Thoracic aorta (tissue), 2 donors: ENCODE data around the gene SRSF4. TPM values are rescaled to one million over a fixed set of nuclear protein-coding genes. Genes with fewer than 3 reads are reported as not detected.

Source experiments
- ATAC-seq: fragments of 150-250 bp; one replicate; pipeline ENCODE4 v1.8.0; 2017; ENCODE audit warnings: low read depth; ENCODE audit not compliant: insufficient number of reproducible peaks, low FRiP score
- DNase-seq: peaks from one replicate; pipeline ENCODE4 v3.0.0-alpha.2; 2020; ENCODE audit warnings: low spot score
- H3K27ac ChIP-seq, 2 donors: fragments of 200-600 bp; sonication (generic); 1 replicate in 1 of 2; 2 replicates in 1 of 2; pipeline ENCODE4 v1.5.1; 2016; ENCODE audit warnings: mild to moderate bottlenecking in 2 of 2, moderate library complexity in 2 of 2
- H3K27me3 ChIP-seq: fragments of 200-600 bp; sonication (generic); replicated peaks from 2 replicates; pipeline ENCODE4 v1.6.0; 2016; ENCODE audit warnings: mild to moderate bottlenecking; ENCODE audit not compliant: insufficient read depth
- H3K36me3 ChIP-seq: fragments of 200-600 bp; sonication (generic); one replicate; pipeline ENCODE4 v1.5.1; 2016
- H3K4me1 ChIP-seq, 2 donors: fragments of 200-600 bp; sonication (generic); 1 replicate in 1 of 2; 2 replicates in 1 of 2; pipeline versions ENCODE4 v1.5.1 to v1.6.0; 2016; ENCODE audit warnings: low read depth in 2 of 2, mild to moderate bottlenecking in 1 of 2; ENCODE audit not compliant: control insufficient read depth in 1 of 2
- H3K4me3 ChIP-seq: fragments of 200-600 bp; sonication (generic); 2 replicates; pipeline ENCODE4 v1.5.1; 2016; ENCODE audit warnings: mild to moderate bottlenecking
- H3K9me3 ChIP-seq: fragments of 200-600 bp; sonication (generic); 2 replicates; pipeline ENCODE4 v1.5.1; 2016
- total RNA-seq, 2 donors: library from RNA; depleted of rRNA; stranded (reverse); fragments of >200 nt; gene quantifications; one replicate each; pipeline versions ENCODE4 v1.1.0 to v1.2.3, GENCODE V29; 2016
- TF ChIP-seq, protein P1 (sequence below): fragments of 200-600 bp; sonication (generic); IDR thresholded peaks from one replicate; pipeline ENCODE4 v1.5.1; 2019; ENCODE audit warnings: antibody characterized with exemption

SRSF4 gene
- total RNA-seq, 2 donors from 2014 or later: 52.5 to 96.4 TPM

GRCh38 chr1:29105822-29106221 is 75.9 kb downstream of the SRSF4 start:
- TF ChIP-seq, protein P1, sequence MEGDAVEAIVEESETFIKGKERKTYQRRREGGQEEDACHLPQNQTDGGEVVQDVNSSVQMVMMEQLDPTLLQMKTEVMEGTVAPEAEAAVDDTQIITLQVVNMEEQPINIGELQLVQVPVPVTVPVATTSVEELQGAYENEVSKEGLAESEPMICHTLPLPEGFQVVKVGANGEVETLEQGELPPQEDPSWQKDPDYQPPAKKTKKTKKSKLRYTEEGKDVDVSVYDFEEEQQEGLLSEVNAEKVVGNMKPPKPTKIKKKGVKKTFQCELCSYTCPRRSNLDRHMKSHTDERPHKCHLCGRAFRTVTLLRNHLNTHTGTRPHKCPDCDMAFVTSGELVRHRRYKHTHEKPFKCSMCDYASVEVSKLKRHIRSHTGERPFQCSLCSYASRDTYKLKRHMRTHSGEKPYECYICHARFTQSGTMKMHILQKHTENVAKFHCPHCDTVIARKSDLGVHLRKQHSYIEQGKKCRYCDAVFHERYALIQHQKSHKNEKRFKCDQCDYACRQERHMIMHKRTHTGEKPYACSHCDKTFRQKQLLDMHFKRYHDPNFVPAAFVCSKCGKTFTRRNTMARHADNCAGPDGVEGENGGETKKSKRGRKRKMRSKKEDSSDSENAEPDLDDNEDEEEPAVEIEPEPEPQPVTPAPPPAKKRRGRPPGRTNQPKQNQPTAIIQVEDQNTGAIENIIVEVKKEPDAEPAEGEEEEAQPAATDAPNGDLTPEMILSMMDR: no peak
- Histone ChIP-seq H3K27me3 (no peaks in the 10 kb centered on the region), H3K4me3 (no peak overlapping the region), H3K27ac (no peak overlapping the region), H3K4me1 (no peaks in the 10 kb centered on the region), H3K9me3 (no peaks in the 10 kb centered on the region), H3K36me3 (peaks cover 5% of the 10 kb centered on the region)
- ATAC-seq (no peak), DNase-seq (no peak)

DNA sequence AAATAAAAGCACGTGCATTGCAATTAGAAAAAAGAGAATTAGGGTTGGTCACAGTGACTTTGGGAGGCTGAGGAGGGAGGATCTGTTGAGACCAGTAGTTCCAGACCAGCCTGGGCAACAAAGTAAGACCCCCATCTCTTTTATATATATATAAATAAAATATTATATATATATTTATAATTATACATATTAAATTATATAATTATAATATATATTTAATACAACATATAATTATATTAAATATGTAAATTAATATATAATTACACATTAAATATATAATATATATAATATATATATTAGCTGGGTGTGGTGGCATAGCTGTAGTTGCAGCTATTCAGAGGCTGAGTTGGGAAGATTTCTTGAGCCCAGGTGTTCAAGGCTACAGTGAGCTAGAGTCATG is 81.2 kb downstream of the SRSF4 start:
- no peak for ATAC-seq
- Histone ChIP-seq H3K27ac (no peak overlapping the region), H3K27me3 (no peaks in the 10 kb centered on the region), H3K36me3 (peaks cover 5% of the 10 kb centered on the region), H3K4me1 (no peaks in the 10 kb centered on the region), H3K4me3 (no peak overlapping the region), H3K9me3 (no peaks in the 10 kb centered on the region)
- DNase-seq: no peak
- TF ChIP-seq, protein P1: no peak

- Histone ChIP-seq H3K36me3 (peaks cover 5% of the 10 kb centered on the region), H3K4me1 (no peaks in the 10 kb centered on the region), H3K27ac (no peak overlapping the region), H3K27me3 (no peaks in the 10 kb centered on the region), H3K4me3 (no peak overlapping the region), H3K9me3 (no peaks in the 10 kb centered on the region)
- DNase-seq (no peak), ATAC-seq (no peak)
- TF ChIP-seq, protein P1: no peak
Observed at GRCh38 chr1:29099286-29099685, 82.4 kb downstream of the SRSF4 start.

Other genes starting within 250 kb of the SRSF4 start
- 10 to 100 TPM; 20.8 to 31.4 TPM for gene TMEM200B, start 58.0 kb downstream of the SRSF4 start, total RNA-seq
- 10 to 100 TPM in 1 of 2 donors, 1 to 10 TPM in 1; 9.2 to 32.0 TPM for gene MECR, start 49.0 kb upstream of the SRSF4 start, total RNA-seq
- gene PTPRU, start 54.6 kb upstream of the SRSF4 start, total RNA-seq: 10 to 100 TPM; 28.7 to 47.8 TPM